Keratinocyte (primary cell): ENCODE results near the gene TMEM45A. TPM values are rescaled to one million over a fixed set of nuclear protein-coding genes. Genes with fewer than 3 reads are reported as not detected.

Experiments
- DNase-seq: peaks from one replicate; pipeline ENCODE4 v3.0.0-alpha.2; 2011; ENCODE audit warnings: low read depth, missing footprints, low spot score
- FAIRE-seq: peaks from 2 replicates; lab custom pipeline; 2011; peaks lifted over from hg19 to GRCh38; lab: Jason Lieb, UNC
- H2AFZ ChIP-seq: 2 replicates; pipeline ENCODE4 v1.6.0; 2012; ENCODE audit warnings: low read length, control low read depth, inconsistent platforms; ENCODE audit not compliant: control insufficient read depth
- H3K27ac ChIP-seq: 2 replicates; pipeline ENCODE4 v1.5.1; 2011; ENCODE audit warnings: low read length; ENCODE audit not compliant: control insufficient read depth, insufficient read depth
- H3K27me3 ChIP-seq: 3 replicates; pipeline ENCODE4 v1.6.0; 2011; ENCODE audit warnings: low read length; ENCODE audit not compliant: control insufficient read depth, insufficient read depth; ENCODE audit errors: extremely low read depth
- H3K36me3 ChIP-seq, 2 experiments: 2 replicates in 1 of 2; 3 replicates in 1 of 2; pipeline ENCODE4 v1.5.1; 2011; ENCODE audit warnings: low read length in 2 of 2, mild to moderate bottlenecking in 1 of 2; ENCODE audit not compliant: control insufficient read depth in 2 of 2, insufficient read depth in 2 of 2; ENCODE audit errors: extremely low read depth in 1 of 2
- H3K4me1 ChIP-seq: 3 replicates; pipeline ENCODE4 v1.5.1; 2011; ENCODE audit warnings: low read length; ENCODE audit not compliant: control insufficient read depth, insufficient read depth; ENCODE audit errors: extremely low read depth
- H3K4me2 ChIP-seq: 3 replicates; pipeline ENCODE4 v1.6.0; 2011; ENCODE audit warnings: low read depth, low read length; ENCODE audit not compliant: control insufficient read depth, insufficient read depth; ENCODE audit errors: extremely low read depth
- H3K4me3 ChIP-seq, 3 experiments: fragments of 200-600 bp in 1 of 3; sonication (generic) in 1 of 3; 2 replicates in 2 of 3; 3 replicates in 1 of 3; pipeline ENCODE4 v1.5.1; 2011 to 2016; ENCODE audit warnings: low read length in 3 of 3, mild to moderate bottlenecking in 3 of 3, control low read depth in 2 of 3, inconsistent platforms in 1 of 3, low read depth in 1 of 3, mixed read lengths in 1 of 3, mixed run types in 1 of 3, moderate library complexity in 1 of 3; ENCODE audit not compliant: control insufficient read depth in 2 of 3, insufficient read depth in 2 of 3; ENCODE audit errors: extremely low read depth in 1 of 3
- H3K79me2 ChIP-seq: 2 replicates; pipeline ENCODE4 v1.6.0; 2012; ENCODE audit warnings: low read length; ENCODE audit not compliant: control insufficient read depth, insufficient read depth
- H3K9ac ChIP-seq: 3 replicates; pipeline ENCODE4 v1.6.0; 2011; ENCODE audit warnings: low read length; ENCODE audit not compliant: control insufficient read depth, insufficient read depth; ENCODE audit errors: extremely low read depth
- H3K9me1 ChIP-seq: 3 replicates; pipeline ENCODE4 v1.6.0; 2011; ENCODE audit warnings: low read length; ENCODE audit not compliant: control insufficient read depth, insufficient read depth; ENCODE audit errors: extremely low read depth
- H3K9me3 ChIP-seq: 2 replicates; pipeline ENCODE4 v1.5.1; 2012; ENCODE audit warnings: low read depth, low read length; ENCODE audit not compliant: control insufficient read depth
- H4K20me1 ChIP-seq: 3 replicates; pipeline ENCODE4 v1.6.0; 2011; ENCODE audit warnings: low read length; ENCODE audit not compliant: control insufficient read depth, insufficient read depth; ENCODE audit errors: extremely low read depth
- EZH2 ChIP-seq: IDR thresholded peaks from one replicate; pipeline ENCODE4 v1.6.1; 2012; ENCODE audit warnings: inconsistent platforms, mild to moderate bottlenecking, low read length, moderate library complexity
- dilution Hi-C: fragments of 300-500 bp; cut with MboI; formaldehyde crosslinking; loops from one replicate; pipeline ENCODE4 v1.7.0; 2020; ENCODE audit warnings: low sequenced_read_pairs; ENCODE audit not compliant: extremely low pct_ligation_motif_present
- polyA plus RNA-seq, 5 experiments: library from polyadenylated mRNA; depleted of rRNA in 3 of 5; stranded (reverse) in 3 of 5; stranded (forward) in 1 of 5; unstranded in 1 of 5; fragments of >200 nt; gene quantifications; 1 replicate in 1 of 5; 2 replicates in 3 of 5; 3 replicates in 1 of 5; pipeline versions ENCODE4 v1.2.1 to v1.2.3, GENCODE V29; 2011 to 2012; ENCODE audit warnings: missing spikeins in 2 of 5, low read depth in 1 of 5, low replicate concordance in 1 of 5
- TF ChIP-seq, protein P1 (sequence below), 3 experiments: IDR thresholded peaks in 1 of 3; conservative IDR thresholded peaks in 1 of 3; optimal IDR thresholded peaks in 1 of 3; 2 replicates in 2 of 3; 3 replicates in 1 of 3; pipeline versions ENCODE3 to v1.5.1; 2011; ENCODE audit warnings: low read length in 3 of 3, mild to moderate bottlenecking in 3 of 3, moderate library complexity in 2 of 3, control low read depth in 1 of 3, inconsistent platforms in 1 of 3; ENCODE audit not compliant: insufficient read depth in 2 of 3; ENCODE audit errors: extremely low read depth in 1 of 3

TMEM45A gene
- polyA plus RNA-seq, 1 donor (not counting 4 experiments of a cell fraction or from before 2014, with no cell fraction given), result 57.2 TPM

DNA sequence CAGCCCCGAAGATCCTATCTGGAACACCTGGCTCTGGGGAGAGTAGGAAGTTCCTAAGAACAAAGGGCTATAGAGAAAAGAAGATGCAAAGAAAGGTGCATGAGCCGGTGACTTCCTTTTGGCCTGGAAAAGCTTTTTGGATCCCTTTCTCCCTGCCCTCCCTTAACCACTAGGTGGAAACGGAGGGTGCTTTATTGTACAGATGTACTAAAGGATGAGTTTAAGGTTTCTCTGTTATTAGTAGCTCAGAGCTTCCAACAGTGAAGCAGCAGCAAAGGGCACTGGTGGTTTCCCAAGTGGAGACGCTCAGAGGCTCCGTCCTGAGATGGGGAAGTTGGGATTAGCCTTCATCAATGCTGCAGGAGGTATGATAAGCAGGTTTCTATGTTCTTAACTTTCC is 111.0 kb downstream of the TMEM45A start:
- FAIRE-seq (peak; percentile 92), DNase-seq (no peak)
- peak overlapping the region; percentile 28 for H3K4me2 ChIP-seq
- peak overlapping the region; percentile 51 for H3K27ac ChIP-seq
- no peaks in the 10 kb centered on the region for H3K79me2 ChIP-seq
- H3K4me1 ChIP-seq, result peaks cover 40% of the 10 kb centered on the region
- H3K36me3 ChIP-seq, result no peaks in the 10 kb centered on the region
- dilution Hi-C loops, result no loop called here
- no peaks in the 10 kb centered on the region for H3K9me1 ChIP-seq
- H2AFZ ChIP-seq, result peak overlapping the region; percentile 21
- no peaks in the 10 kb centered on the region for H4K20me1 ChIP-seq
- no peak overlapping the region for H3K9ac ChIP-seq
- no peaks in the 10 kb centered on the region for H3K9me3 ChIP-seq
- no peaks in the 10 kb centered on the region for H3K27me3 ChIP-seq
- TF ChIP-seq, protein P1, sequence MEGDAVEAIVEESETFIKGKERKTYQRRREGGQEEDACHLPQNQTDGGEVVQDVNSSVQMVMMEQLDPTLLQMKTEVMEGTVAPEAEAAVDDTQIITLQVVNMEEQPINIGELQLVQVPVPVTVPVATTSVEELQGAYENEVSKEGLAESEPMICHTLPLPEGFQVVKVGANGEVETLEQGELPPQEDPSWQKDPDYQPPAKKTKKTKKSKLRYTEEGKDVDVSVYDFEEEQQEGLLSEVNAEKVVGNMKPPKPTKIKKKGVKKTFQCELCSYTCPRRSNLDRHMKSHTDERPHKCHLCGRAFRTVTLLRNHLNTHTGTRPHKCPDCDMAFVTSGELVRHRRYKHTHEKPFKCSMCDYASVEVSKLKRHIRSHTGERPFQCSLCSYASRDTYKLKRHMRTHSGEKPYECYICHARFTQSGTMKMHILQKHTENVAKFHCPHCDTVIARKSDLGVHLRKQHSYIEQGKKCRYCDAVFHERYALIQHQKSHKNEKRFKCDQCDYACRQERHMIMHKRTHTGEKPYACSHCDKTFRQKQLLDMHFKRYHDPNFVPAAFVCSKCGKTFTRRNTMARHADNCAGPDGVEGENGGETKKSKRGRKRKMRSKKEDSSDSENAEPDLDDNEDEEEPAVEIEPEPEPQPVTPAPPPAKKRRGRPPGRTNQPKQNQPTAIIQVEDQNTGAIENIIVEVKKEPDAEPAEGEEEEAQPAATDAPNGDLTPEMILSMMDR (optimal IDR thresholded peaks at IDR 0.05 in 1 of 3, IDR thresholded peaks at IDR 0.05 in 1 of 3, conservative IDR thresholded peaks at IDR 0.05 in 1 of 3; ENCODE audit: extremely low read depth in 1 of 3, insufficient read depth in 2 of 3, low read length in 3 of 3), result peak; percentile 54 to 75 (median 68)
- TF ChIP-seq EZH2, result no peak
- H3K4me3 ChIP-seq, result no peak overlapping the region

DNA sequence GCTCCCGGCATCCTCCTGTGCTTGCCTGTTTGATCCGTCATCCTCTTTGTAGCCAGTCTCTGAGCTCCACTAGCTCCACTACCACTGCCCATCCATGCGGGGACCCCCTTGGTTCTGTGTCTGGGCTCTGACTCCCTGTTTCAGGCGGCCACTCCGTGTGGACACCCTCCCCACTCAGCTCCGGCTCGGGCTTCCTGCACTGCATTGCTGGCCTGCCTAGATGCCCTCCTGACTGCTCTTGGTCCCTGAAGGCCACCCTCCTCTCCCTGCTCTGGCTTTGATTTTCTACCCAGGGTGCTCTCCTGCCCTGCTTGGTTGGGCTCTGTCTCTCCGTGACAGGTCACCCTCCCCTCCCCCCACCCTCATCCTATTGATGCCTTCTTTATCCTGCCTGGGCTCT is 112.9 kb downstream of the TMEM45A start:
- dilution Hi-C loops, result no loop called here
- H3K9me1 ChIP-seq, result no peaks in the 10 kb centered on the region
- H3K4me2 ChIP-seq, result no peak overlapping the region
- no peaks in the 10 kb centered on the region for H3K9me3 ChIP-seq
- no peaks in the 10 kb centered on the region for H3K79me2 ChIP-seq
- no peak for DNase-seq
- no peak overlapping the region for H3K27ac ChIP-seq
- peaks cover 31% of the 10 kb centered on the region for H3K4me1 ChIP-seq
- H3K4me3 ChIP-seq, result no peak overlapping the region
- no peaks in the 10 kb centered on the region for H3K36me3 ChIP-seq
- no peak overlapping the region for H2AFZ ChIP-seq
- no peaks in the 10 kb centered on the region for H3K27me3 ChIP-seq
- no peak for FAIRE-seq
- TF ChIP-seq, protein P1 (optimal IDR thresholded peaks at IDR 0.05 in 1 of 3, IDR thresholded peaks at IDR 0.05 in 1 of 3, conservative IDR thresholded peaks at IDR 0.05 in 1 of 3; ENCODE audit: extremely low read depth in 1 of 3, insufficient read depth in 2 of 3, low read length in 3 of 3), result no peak
- no peak for TF ChIP-seq EZH2
- no peaks in the 10 kb centered on the region for H4K20me1 ChIP-seq
- no peak overlapping the region for H3K9ac ChIP-seq
